OCI-LY7 (cell line): Measurements from ENCODE around the gene HUS1. TPM values are rescaled to one million over a fixed set of nuclear protein-coding genes. Genes with fewer than 3 reads are reported as not detected.
A peak's percentile ranks its signal among the peaks of the same experiment; 100 is the strongest.
"Not testable (repeated sequence)": the region's sequence is repeated elsewhere in the genome, so short reads cannot be mapped to it uniquely, and the experiment has no call there.

Experiments used
- BruUV-seq: library from RNA; stranded (reverse); fragments of 400-500 nt; replicated peaks from 2 replicates; lab custom pipeline; 2021; lab: Mats Ljungman, UMichigan
- CTCF ChIA-PET: fragments of 300-600 bp; sonication (Branson Sonifier 250); formaldehyde crosslinking; loops from one replicate; lab custom pipeline; 2022; ENCODE audit warnings: antibody characterized with exemption; ENCODE audit not compliant: unreplicated experiment; lab: Charles Lee
- POLR2A ChIA-PET: fragments of 300-600 bp; sonication (Branson Sonifier 250); formaldehyde crosslinking; loops from one replicate; lab custom pipeline; 2022; ENCODE audit warnings: antibody characterized with exemption; lab: Charles Lee
- DNase-seq: peaks from one replicate; pipeline ENCODE4 v3.0.0-alpha.2; 2015; ENCODE audit warnings: low spot score
- H2AFZ ChIP-seq: fragments of 200-600 bp; sonication (generic), shearing (Covaris generic); 2 replicates; pipeline ENCODE4 v1.6.1; 2014; ENCODE audit warnings: mild to moderate bottlenecking, antibody characterized with exemption, low read length, moderate library complexity
- H3K27ac ChIP-seq: fragments of 200-600 bp; sonication (generic); 2 replicates; pipeline ENCODE4 v1.5.1; 2014; ENCODE audit warnings: mixed run types, low read depth, mild to moderate bottlenecking, moderate library complexity, low read length, inconsistent platforms; ENCODE audit not compliant: poor library complexity, severe bottlenecking
- H3K36me3 ChIP-seq: fragments of 200-600 bp; sonication (generic); 2 replicates; pipeline ENCODE4 v1.6.1; 2014; ENCODE audit warnings: mild to moderate bottlenecking, antibody characterized with exemption, low read length, moderate library complexity, mixed read lengths; ENCODE audit not compliant: insufficient read depth
- H3K4me1 ChIP-seq: fragments of 200-600 bp; sonication (generic); 2 replicates; pipeline ENCODE4 v1.5.1; 2014; ENCODE audit warnings: mild to moderate bottlenecking, low read length; ENCODE audit not compliant: insufficient read depth, poor library complexity, severe bottlenecking
- H3K4me2 ChIP-seq: fragments of 200-600 bp; sonication (generic); 2 replicates; pipeline ENCODE4 v1.6.1; 2014; ENCODE audit warnings: mild to moderate bottlenecking, low read length
- H3K4me3 ChIP-seq: fragments of 200-600 bp; sonication (generic); 2 replicates; pipeline ENCODE4 v1.5.1; 2014; ENCODE audit warnings: mild to moderate bottlenecking, low read depth, low read length; ENCODE audit not compliant: poor library complexity, severe bottlenecking
- H3K79me2 ChIP-seq: fragments of 200-600 bp; sonication (generic); 2 replicates; pipeline ENCODE4 v1.6.1; 2016; ENCODE audit warnings: low read depth, mild to moderate bottlenecking, low read length, moderate library complexity, mixed read lengths; ENCODE audit not compliant: insufficient read depth
- H3K9me2 ChIP-seq: fragments of 200-600 bp; sonication (generic); 2 replicates; pipeline ENCODE4 v1.6.1; 2016; ENCODE audit warnings: mild to moderate bottlenecking, low read length, mixed read lengths; ENCODE audit not compliant: insufficient read depth
- H3K9me3 ChIP-seq: fragments of 200-600 bp; sonication (generic); 2 replicates; pipeline ENCODE4 v1.6.1; 2014; ENCODE audit warnings: mild to moderate bottlenecking, mixed run types, low read length, mixed read lengths
- H4K20me1 ChIP-seq: fragments of 200-600 bp; sonication (generic); 2 replicates; pipeline ENCODE4 v1.6.1; 2014; ENCODE audit warnings: mild to moderate bottlenecking, antibody characterized with exemption, low read length, moderate library complexity, mixed read lengths; ENCODE audit not compliant: insufficient read depth
- EZH2phosphoT487 ChIP-seq: fragments of 200-600 bp; sonication (generic); IDR thresholded peaks from 2 replicates; pipeline ENCODE4 v1.6.1; 2018; ENCODE audit warnings: low read depth, borderline replicate concordance, mild to moderate bottlenecking, mixed run types, antibody characterized with exemption, low read length, moderate library complexity, mixed read lengths
- intact Hi-C: fragments of 100-400 bp; cut with micrococcal nuclease; formaldehyde crosslinking; loops from one replicate; pipeline ENCODE4 v1.10.0; 2022; ENCODE audit not compliant: unreplicated experiment
- total RNA-seq, 2 experiments: library from RNA; depleted of rRNA in 1 of 2; stranded (reverse); fragments of >200 nt in 1 of 2; shearing (Covaris generic) in 1 of 2; gene quantifications; 2 replicates each; pipeline ENCODE4 v1.2.3, GENCODE V29; 2014 to 2022
- TF ChIP-seq, protein P1 (sequence below): fragments of 200-600 bp; sonication (generic); conservative IDR thresholded peaks from 2 replicates; pipeline ENCODE4 v1.5.1; 2014; ENCODE audit warnings: mild to moderate bottlenecking, antibody characterized with exemption, low read length, moderate library complexity, mixed read lengths

The HUS1 gene
- total RNA-seq, 2 experiments from 2014 or later, result 28.2 to 44.5 TPM

DNA sequence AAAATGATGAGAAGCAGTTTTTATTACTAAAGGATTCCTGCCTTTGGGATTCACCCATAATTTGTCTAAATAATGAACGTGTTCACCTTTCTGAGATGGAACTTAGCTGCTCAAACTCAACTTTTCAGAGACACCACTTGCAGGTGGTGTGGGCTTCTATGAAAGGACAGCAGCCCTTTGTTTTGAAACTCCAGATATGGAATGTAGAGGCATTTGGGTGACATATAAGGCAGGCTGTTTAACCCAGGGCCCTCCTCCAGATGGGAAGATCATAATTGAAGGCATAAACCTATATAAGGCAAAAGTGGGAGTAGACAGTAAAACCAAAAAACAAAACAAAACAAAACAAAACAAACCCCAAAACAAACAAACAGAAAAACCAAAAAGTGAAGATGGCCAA lies 11.9 kb upstream of the HUS1 start:
- DNase-seq, result peak; percentile 35
- CTCF ChIA-PET, result interaction anchor here (0.9 to 1.6 kb wide), 6 partner anchors 9 to 119 kb away, joined by 3 to 4 read pairs (median 3); no protein-coding TSS in a partner anchor
- Histone ChIP-seq H2AFZ (peak overlapping the region; percentile 79), H3K9me3 (no peaks in the 10 kb centered on the region), H3K27ac (peak overlapping the region; percentile 79), H3K36me3 (no peaks in the 10 kb centered on the region), H3K4me1 (peaks cover 19% of the 10 kb centered on the region), H3K4me2 (peak overlapping the region; percentile 82), H3K9me2 (no peaks in the 10 kb centered on the region), H3K79me2 (no peaks in the 10 kb centered on the region), H4K20me1 (no peaks in the 10 kb centered on the region), H3K4me3 (peak overlapping the region; percentile 68)
- POLR2A ChIA-PET, result interaction anchor here (1.0 to 2.5 kb wide), 8 partner anchors 9 to 119 kb away, joined by 3 to 8 read pairs (median 5); partner anchors contain the start of gene HUS1
- intact Hi-C loops, result loop anchor here (1.0 to 2.0 kb wide), 3 partner anchors 44 to 119 kb away; partner anchors contain the start of gene C7orf57
- BruUV-seq, result TSS peak; percentile 91
- TF ChIP-seq, protein P1, sequence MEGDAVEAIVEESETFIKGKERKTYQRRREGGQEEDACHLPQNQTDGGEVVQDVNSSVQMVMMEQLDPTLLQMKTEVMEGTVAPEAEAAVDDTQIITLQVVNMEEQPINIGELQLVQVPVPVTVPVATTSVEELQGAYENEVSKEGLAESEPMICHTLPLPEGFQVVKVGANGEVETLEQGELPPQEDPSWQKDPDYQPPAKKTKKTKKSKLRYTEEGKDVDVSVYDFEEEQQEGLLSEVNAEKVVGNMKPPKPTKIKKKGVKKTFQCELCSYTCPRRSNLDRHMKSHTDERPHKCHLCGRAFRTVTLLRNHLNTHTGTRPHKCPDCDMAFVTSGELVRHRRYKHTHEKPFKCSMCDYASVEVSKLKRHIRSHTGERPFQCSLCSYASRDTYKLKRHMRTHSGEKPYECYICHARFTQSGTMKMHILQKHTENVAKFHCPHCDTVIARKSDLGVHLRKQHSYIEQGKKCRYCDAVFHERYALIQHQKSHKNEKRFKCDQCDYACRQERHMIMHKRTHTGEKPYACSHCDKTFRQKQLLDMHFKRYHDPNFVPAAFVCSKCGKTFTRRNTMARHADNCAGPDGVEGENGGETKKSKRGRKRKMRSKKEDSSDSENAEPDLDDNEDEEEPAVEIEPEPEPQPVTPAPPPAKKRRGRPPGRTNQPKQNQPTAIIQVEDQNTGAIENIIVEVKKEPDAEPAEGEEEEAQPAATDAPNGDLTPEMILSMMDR, result no peak
- TF ChIP-seq EZH2phosphoT487, result no peak

GRCh38 chr7:47990592-47990991 lies 11.2 kb upstream of the HUS1 start:
- H3K4me3 ChIP-seq, result no peak overlapping the region
- no peak overlapping the region for H3K27ac ChIP-seq
- H3K4me1 ChIP-seq, result peaks cover 19% of the 10 kb centered on the region
- ChIA-PET POLR2A (interaction anchor here (1.7 kb wide), 1 partner anchor 13 kb away, joined by 8 read pairs; no protein-coding TSS in a partner anchor), CTCF (interaction anchor here (1.0 to 1.6 kb wide), 2 partner anchors 8 to 120 kb away, joined by 4 read pairs; no protein-coding TSS in a partner anchor)
- H3K79me2 ChIP-seq, result no peaks in the 10 kb centered on the region
- no peak overlapping the region; the same call in 1 of the 2 replicates for H2AFZ ChIP-seq
- H3K4me2 ChIP-seq, result no peak overlapping the region
- no TSS peak for BruUV-seq
- H3K9me2 ChIP-seq, result no peaks in the 10 kb centered on the region
- H4K20me1 ChIP-seq, result no peaks in the 10 kb centered on the region
- intact Hi-C loops, result loop anchor here (2.0 kb wide), 1 partner anchor 44 kb away; the partner anchor contains the start of gene C7orf57
- TF ChIP-seq, protein P1, result no peak
- no peak for TF ChIP-seq EZH2phosphoT487
- DNase-seq, result no peak
- no peaks in the 10 kb centered on the region for H3K36me3 ChIP-seq
- no peaks in the 10 kb centered on the region for H3K9me3 ChIP-seq

DNA sequence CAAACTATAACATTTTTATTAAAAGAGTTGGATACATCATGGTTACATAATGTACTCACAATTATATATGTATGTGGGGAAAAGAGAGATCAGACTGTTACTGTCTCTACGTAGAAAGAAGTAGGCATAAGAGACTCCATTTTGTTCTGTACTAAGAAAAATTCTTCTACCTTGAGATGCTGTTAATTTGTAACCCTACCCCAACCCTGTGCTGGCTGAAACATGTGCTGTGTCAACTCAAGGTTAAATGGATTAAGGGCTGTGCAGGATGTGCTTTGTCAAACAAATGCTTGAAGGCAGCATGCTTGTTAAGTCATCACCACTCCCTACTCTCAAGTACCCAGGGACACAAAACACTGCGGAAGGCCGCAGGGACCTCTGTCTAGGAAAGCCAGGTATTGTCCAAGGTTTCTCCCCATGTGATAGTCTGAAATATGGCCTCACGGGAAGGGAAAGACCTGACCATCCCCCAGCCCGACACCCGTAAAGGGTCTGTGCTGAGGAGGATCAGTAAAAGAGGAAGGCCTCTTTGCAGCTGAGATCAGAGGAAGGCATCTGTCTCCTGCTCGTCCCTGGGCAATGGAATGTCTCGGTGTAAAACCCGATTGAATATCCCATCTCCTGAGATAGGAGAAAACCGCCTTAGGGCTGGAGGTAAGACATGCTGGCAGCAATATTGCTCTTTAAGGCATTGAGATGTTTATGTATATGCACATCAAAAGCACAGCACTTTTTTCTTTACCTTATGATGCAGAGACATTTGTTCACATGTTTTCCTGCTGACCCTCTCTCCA lies 10.4 kb upstream of the HUS1 start:
- H3K4me3 ChIP-seq, H3K9me2 ChIP-seq, BruUV-seq, H3K27ac ChIP-seq, H3K9me3 ChIP-seq, CTCF ChIA-PET, DNase-seq, H3K4me2 ChIP-seq, H4K20me1 ChIP-seq, H2AFZ ChIP-seq, H3K79me2 ChIP-seq, H3K36me3 ChIP-seq: not testable (repeated sequence)
- intact Hi-C loops, result loop anchor here (2.0 kb wide), 1 partner anchor 45 kb away; the partner anchor contains the start of gene C7orf57
- POLR2A ChIA-PET, result interaction anchor here (0.6 to 1.5 kb wide), 3 partner anchors 14 to 119 kb away, joined by 3 to 4 read pairs (median 3); no protein-coding TSS in a partner anchor
- peaks cover 19% of the 10 kb centered on the region for H3K4me1 ChIP-seq
